Measurements from ENCODE around the gene PDSS2. TPM values are rescaled to one million over a fixed set of nuclear protein-coding genes. Genes with fewer than 3 reads are reported as not detected.
"Not testable (repeated sequence)": the region's sequence is repeated elsewhere in the genome, so short reads cannot be mapped to it uniquely, and the experiment has no call there.

The PDSS2 gene
- total RNA-seq, 1 donor from 2014 or later = 15.2 TPM

DNA sequence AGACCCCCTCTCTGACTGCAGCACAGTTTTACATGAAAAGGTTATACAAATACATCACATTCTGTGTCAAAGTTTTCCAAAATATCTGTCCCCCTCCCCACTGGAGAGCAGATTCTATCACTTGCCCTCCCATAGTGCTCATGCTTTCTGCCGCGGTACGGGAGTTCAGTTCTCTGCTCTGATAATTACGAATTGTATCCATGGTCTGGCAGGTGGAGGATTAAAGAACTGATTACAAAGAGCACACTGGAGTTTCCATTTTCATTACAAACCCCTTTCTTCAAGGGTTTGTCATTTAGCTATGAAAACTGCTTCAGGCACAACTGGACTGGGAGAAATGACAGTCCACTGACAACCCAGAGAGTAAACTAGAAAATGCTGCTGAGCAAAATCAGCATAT, 166.0 kb downstream of the PDSS2 start:
- Mint-ChIP-seq H3K36me3 (peaks cover 2% of the 10 kb centered on the region), H3K27ac (peak overlapping the region; percentile 2), H3K4me3 (peak overlapping the region; percentile 32), H3K4me1 (ENCODE audit: unreplicated experiment) (peaks cover 31% of the 10 kb centered on the region), H3K9me3 (no peaks in the 10 kb centered on the region), H3K27me3 (no peaks in the 10 kb centered on the region)
- TF ChIP-seq, protein P1, sequence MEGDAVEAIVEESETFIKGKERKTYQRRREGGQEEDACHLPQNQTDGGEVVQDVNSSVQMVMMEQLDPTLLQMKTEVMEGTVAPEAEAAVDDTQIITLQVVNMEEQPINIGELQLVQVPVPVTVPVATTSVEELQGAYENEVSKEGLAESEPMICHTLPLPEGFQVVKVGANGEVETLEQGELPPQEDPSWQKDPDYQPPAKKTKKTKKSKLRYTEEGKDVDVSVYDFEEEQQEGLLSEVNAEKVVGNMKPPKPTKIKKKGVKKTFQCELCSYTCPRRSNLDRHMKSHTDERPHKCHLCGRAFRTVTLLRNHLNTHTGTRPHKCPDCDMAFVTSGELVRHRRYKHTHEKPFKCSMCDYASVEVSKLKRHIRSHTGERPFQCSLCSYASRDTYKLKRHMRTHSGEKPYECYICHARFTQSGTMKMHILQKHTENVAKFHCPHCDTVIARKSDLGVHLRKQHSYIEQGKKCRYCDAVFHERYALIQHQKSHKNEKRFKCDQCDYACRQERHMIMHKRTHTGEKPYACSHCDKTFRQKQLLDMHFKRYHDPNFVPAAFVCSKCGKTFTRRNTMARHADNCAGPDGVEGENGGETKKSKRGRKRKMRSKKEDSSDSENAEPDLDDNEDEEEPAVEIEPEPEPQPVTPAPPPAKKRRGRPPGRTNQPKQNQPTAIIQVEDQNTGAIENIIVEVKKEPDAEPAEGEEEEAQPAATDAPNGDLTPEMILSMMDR (conservative IDR thresholded peaks at IDR 0.05) = no peak
- DNase-seq (ENCODE audit: extremely low spot score, unreplicated experiment) = no peak

GRCh38 chr6:107292715-107293271, 166.6 kb downstream of the PDSS2 start:
- Mint-ChIP-seq H3K4me1 (ENCODE audit: unreplicated experiment) (peaks cover 31% of the 10 kb centered on the region), H3K27ac (peak overlapping the region; percentile 2), H3K36me3 (peaks cover 3% of the 10 kb centered on the region), H3K27me3 (no peaks in the 10 kb centered on the region), H3K4me3 (peak overlapping the region; percentile 32), H3K9me3 (no peaks in the 10 kb centered on the region)
- DNase-seq (ENCODE audit: extremely low spot score, unreplicated experiment) = no peak
- TF ChIP-seq, protein P1 (conservative IDR thresholded peaks at IDR 0.05) = no peak

DNA sequence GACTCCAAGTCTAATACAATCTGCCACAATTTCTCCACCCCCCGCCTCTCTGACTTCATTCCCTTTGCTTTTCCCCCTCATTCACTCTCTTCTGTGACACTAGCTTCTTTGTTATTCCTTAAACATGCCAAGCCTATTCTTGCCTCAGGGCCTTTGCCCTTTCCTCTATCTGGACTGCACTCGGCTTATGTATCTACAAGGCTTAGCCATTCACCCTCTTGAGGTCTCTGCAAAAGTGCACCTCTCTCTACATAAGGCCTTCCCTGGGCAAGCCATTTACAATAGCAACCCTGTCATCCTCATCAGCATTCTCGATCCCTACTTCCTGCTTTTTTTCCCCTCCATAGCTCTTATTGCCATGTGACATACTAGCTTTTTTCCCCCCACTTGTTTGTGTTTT, 168.9 kb downstream of the PDSS2 start:
- Mint-ChIP-seq H3K4me3 (no peak overlapping the region), H3K36me3 (peaks cover 3% of the 10 kb centered on the region), H3K4me1 (ENCODE audit: unreplicated experiment) (peaks cover 31% of the 10 kb centered on the region), H3K27me3 (no peaks in the 10 kb centered on the region), H3K9me3 (no peaks in the 10 kb centered on the region), H3K27ac (peak overlapping the region; percentile 31)
- TF ChIP-seq, protein P1 (conservative IDR thresholded peaks at IDR 0.05) = no peak
- no peak for DNase-seq (ENCODE audit: extremely low spot score, unreplicated experiment)

DNA sequence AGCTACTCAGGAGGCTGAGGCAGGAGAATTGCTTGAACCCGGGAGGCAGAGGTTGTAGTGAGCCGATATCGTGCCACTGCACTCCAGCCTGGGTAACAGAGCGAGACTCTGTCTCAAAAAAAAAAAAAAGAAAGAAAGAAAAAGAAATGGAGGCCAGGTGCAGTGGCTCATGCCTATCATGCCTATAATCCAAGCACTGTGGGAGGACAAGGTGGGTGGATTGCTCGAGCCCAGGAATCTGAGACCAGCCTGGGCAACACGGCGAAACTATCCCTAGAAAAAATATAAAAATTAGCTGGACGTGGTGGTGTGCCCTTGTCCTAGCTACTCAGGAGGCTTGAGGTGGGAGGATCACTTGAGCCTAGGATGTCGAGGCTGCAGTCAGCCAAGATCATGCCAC, 170.1 kb downstream of the PDSS2 start:
- not testable (repeated sequence) for H3K9me3 Mint-ChIP-seq; H3K27me3 Mint-ChIP-seq; H3K4me3 Mint-ChIP-seq; H3K36me3 Mint-ChIP-seq; DNase-seq (ENCODE audit: extremely low spot score, unreplicated experiment); H3K27ac Mint-ChIP-seq
- H3K4me1 Mint-ChIP-seq (ENCODE audit: unreplicated experiment) = peaks cover 31% of the 10 kb centered on the region

GRCh38 chr6:107285683-107286082, 173.7 kb downstream of the PDSS2 start:
- not testable (repeated sequence) for H3K9me3 Mint-ChIP-seq; H3K27me3 Mint-ChIP-seq; H3K27ac Mint-ChIP-seq; H3K4me1 Mint-ChIP-seq (ENCODE audit: unreplicated experiment); H3K36me3 Mint-ChIP-seq; DNase-seq (ENCODE audit: extremely low spot score, unreplicated experiment); H3K4me3 Mint-ChIP-seq

DNA sequence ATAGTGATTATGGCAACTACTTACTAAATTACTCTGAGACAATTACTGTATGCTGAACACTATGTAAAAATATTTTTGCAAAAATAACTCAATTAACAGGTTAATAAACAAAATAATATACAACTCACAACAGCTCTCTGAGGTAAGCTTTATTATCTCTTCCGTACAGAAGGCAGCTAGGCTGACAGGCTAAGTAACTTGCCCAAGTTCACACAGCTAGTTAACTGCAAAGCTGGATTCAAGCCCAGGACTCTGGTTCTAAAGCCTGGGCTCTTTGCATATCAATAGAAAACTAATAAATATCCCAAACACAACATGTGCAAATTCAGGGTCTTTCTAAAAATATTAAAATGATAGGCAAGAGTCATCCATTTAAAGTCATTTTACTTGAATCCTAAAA, 174.6 kb downstream of the PDSS2 start:
- Mint-ChIP-seq H3K4me1 (ENCODE audit: unreplicated experiment) (no peaks in the 10 kb centered on the region), H3K36me3 (peaks cover 3% of the 10 kb centered on the region), H3K27ac (no peak overlapping the region), H3K27me3 (no peaks in the 10 kb centered on the region), H3K4me3 (no peak overlapping the region), H3K9me3 (no peaks in the 10 kb centered on the region)
- TF ChIP-seq, protein P1 (conservative IDR thresholded peaks at IDR 0.05) = no peak
- no peak for DNase-seq (ENCODE audit: extremely low spot score, unreplicated experiment)

DNA sequence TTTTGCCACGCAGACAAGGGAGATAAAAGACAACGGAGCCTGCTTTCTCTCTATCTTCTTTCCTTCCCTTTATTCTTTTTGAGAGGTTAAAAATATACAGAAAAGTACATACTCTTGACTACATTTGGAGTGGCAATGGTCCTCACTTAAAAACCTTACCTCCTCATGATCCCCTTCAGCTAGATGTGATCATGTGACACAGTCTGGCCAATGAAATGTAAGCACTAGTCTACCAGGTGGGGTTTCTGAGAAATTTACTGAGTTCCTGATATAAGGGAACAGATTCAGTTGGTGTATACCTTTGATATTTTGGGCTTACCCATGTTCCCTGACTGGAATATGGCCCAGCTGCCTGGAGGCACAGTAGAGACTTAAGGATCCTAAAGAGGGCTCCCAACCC, 178.6 kb downstream of the PDSS2 start:
- H3K27me3 Mint-ChIP-seq = no peaks in the 10 kb centered on the region
- no peaks in the 10 kb centered on the region for H3K9me3 Mint-ChIP-seq
- DNase-seq (ENCODE audit: extremely low spot score, unreplicated experiment) = no peak
- TF ChIP-seq, protein P1 (conservative IDR thresholded peaks at IDR 0.05) = no peak
- no peak overlapping the region for H3K4me3 Mint-ChIP-seq
- H3K36me3 Mint-ChIP-seq = no peaks in the 10 kb centered on the region
- H3K27ac Mint-ChIP-seq = no peak overlapping the region
- H3K4me1 Mint-ChIP-seq (ENCODE audit: unreplicated experiment) = no peaks in the 10 kb centered on the region

DNA sequence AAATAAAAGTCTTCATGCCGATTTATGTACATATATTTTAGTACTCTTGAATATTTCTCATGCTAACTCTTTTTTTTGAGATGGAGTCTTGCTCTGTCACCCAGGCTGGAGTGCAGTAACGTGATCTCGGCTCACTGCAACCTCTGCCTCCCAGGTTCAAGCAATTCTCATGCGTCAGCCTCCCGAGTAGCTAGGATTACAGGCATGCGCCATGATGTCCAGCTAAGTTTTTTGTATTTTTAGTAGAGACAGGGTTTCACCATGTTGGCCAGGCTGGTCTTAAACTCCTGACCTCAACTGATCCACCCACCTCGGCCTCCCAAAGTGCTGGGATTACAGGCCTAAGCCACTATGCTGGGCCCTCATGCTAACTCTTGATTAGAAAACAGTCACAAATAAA, 179.4 kb downstream of the PDSS2 start:
- H3K4me1 Mint-ChIP-seq (ENCODE audit: unreplicated experiment); H3K27me3 Mint-ChIP-seq; DNase-seq (ENCODE audit: extremely low spot score, unreplicated experiment); H3K36me3 Mint-ChIP-seq; H3K27ac Mint-ChIP-seq; H3K4me3 Mint-ChIP-seq; H3K9me3 Mint-ChIP-seq: not testable (repeated sequence)
